Vagina (tissue), 2 donors: ENCODE measurements around the gene OBSCN. TPM values are rescaled to one million over a fixed set of nuclear protein-coding genes. Genes with fewer than 3 reads are reported as not detected.

Source experiments
- DNase-seq, 2 donors: peaks; one replicate each; pipeline ENCODE4 v3.0.0-alpha.2; 2017; ENCODE audit errors: extremely low spot score in 2 of 2
- H3K27ac ChIP-seq: fragments of 200-600 bp; sonication (generic); one replicate; pipeline ENCODE4 v1.5.1; 2019
- H3K27me3 ChIP-seq: fragments of 200-600 bp; sonication (generic); one replicate; pipeline ENCODE4 v1.5.1; 2019
- H3K36me3 ChIP-seq, 2 donors: fragments of 200-600 bp; sonication (generic); one replicate each; pipeline ENCODE4 v1.5.1; 2017 to 2019
- H3K4me1 ChIP-seq: fragments of 200-600 bp; sonication (generic); one replicate; pipeline ENCODE4 v1.5.1; 2019
- H3K4me3 ChIP-seq, 2 donors: fragments of 200-600 bp; sonication (generic); 1 replicate in 1 of 2; 2 replicates in 1 of 2; pipeline ENCODE4 v1.5.1; 2016 to 2019
- H3K9me3 ChIP-seq: fragments of 200-600 bp; sonication (generic); one replicate; pipeline ENCODE4 v1.5.1; 2019
- POLR2A ChIP-seq, 2 donors: fragments of 450-650 bp; IDR thresholded peaks; one replicate each; pipeline ENCODE4 v1.6.1; 2017; ENCODE audit warnings: antibody characterized with exemption in 2 of 2, mild to moderate bottlenecking in 2 of 2, moderate library complexity in 2 of 2
- POLR2AphosphoS5 ChIP-seq, 2 donors: sonication (generic); formaldehyde crosslinking; IDR thresholded peaks; one replicate each; pipeline ENCODE4 v1.9.0; 2017; ENCODE audit warnings: antibody characterized with exemption in 2 of 2, mild to moderate bottlenecking in 2 of 2, low read depth in 1 of 2; ENCODE audit not compliant: insufficient read depth in 1 of 2
- intact Hi-C: fragments of 100-400 bp; cut with DNase I; formaldehyde crosslinking; loops from one replicate; pipeline ENCODE4 v1.15.1; 2023
- total RNA-seq: library from RNA; depleted of rRNA; stranded (reverse); fragments of >200 nt; gene quantifications from one replicate; pipeline ENCODE4 v1.2.3, GENCODE V29; 2016
- TF ChIP-seq, protein P1 (sequence below), 3 experiments: fragments of 450-650 bp in 2 of 3; fragments of 200-600 bp in 1 of 3; sonication (generic) in 1 of 3; IDR thresholded peaks; one replicate each; pipeline ENCODE4 v1.5.1; 2017 to 2019; ENCODE audit warnings: antibody characterized with exemption in 3 of 3, mild to moderate bottlenecking in 2 of 3, moderate library complexity in 2 of 3

The OBSCN gene
- total RNA-seq, 1 donor from 2014 or later = 35.8 TPM

DNA sequence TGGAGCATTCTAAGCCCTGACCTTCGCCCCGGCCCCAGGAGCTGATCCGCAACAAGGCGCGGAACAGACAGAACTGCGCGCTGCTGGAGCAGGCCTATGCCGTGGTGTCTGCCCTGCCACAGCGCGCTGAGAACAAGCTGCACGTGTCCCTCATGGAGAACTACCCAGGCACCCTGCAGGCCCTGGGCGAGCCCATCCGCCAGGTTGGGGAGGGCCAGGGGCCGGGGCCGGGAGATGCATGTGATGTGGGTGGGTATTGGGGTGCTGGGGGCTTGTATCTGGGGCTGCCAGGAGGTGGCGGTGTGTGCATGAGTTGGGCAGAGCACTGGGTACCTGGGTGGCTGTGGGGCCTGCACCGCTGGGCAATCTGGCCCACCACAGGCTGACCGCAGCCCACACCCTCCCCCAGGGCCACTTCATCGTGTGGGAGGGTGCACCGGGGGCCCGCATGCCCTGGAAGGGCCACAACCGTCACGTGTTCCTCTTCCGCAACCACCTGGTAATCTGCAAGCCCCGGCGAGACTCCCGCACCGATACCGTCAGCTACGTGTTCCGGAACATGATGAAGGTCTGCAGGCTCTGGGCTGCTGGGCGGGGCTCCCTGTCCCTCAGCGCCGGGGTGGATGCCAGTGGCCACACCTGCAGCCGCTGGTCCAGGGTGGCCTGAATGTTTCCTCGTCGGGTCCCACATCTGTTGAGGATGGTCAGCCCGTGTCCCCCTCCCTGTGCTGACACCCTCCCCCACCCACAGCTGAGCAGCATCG is 133.0 kb downstream of the OBSCN start:
- Histone ChIP-seq H3K4me3 (no peak overlapping the region), H3K4me1 (no peaks in the 10 kb centered on the region), H3K36me3 (peaks cover 0 to 4% of the 10 kb centered on the region in 2 donors), H3K27me3 (no peaks in the 10 kb centered on the region), H3K27ac (no peak overlapping the region), H3K9me3 (no peaks in the 10 kb centered on the region)
- no peak for DNase-seq
- intact Hi-C loops = no loop called here
- TF ChIP-seq POLR2AphosphoS5 (IDR thresholded peaks at IDR 0.05; ENCODE audit: insufficient read depth in 1 of 2, low read depth in 1 of 2) (no peak), POLR2A (IDR thresholded peaks at IDR 0.05) (no peak)
- TF ChIP-seq, protein P1, sequence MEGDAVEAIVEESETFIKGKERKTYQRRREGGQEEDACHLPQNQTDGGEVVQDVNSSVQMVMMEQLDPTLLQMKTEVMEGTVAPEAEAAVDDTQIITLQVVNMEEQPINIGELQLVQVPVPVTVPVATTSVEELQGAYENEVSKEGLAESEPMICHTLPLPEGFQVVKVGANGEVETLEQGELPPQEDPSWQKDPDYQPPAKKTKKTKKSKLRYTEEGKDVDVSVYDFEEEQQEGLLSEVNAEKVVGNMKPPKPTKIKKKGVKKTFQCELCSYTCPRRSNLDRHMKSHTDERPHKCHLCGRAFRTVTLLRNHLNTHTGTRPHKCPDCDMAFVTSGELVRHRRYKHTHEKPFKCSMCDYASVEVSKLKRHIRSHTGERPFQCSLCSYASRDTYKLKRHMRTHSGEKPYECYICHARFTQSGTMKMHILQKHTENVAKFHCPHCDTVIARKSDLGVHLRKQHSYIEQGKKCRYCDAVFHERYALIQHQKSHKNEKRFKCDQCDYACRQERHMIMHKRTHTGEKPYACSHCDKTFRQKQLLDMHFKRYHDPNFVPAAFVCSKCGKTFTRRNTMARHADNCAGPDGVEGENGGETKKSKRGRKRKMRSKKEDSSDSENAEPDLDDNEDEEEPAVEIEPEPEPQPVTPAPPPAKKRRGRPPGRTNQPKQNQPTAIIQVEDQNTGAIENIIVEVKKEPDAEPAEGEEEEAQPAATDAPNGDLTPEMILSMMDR (IDR thresholded peaks at IDR 0.05) = no peak

DNA sequence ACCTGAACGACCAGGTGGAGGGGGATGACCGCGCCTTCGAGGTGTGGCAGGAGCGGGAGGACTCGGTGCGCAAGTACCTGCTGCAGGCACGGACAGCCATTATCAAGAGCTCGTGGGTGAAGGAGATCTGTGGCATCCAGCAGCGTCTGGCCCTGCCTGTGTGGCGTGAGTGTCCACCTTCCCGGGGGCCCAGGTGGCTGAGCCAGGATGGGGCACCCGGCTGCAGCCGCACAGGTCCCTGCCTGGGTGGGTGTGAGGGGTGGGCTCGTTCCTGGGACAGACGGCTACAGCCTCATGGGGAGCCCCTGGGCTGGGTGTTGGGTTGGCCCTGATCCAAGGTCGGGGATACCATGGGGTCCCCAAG is 133.6 kb downstream of the OBSCN start:
- Histone ChIP-seq H3K4me3 (no peak overlapping the region), H3K27ac (no peak overlapping the region), H3K27me3 (no peaks in the 10 kb centered on the region), H3K36me3 (peaks cover 0 to 4% of the 10 kb centered on the region in 2 donors), H3K4me1 (no peaks in the 10 kb centered on the region), H3K9me3 (no peaks in the 10 kb centered on the region)
- intact Hi-C loops = no loop called here
- TF ChIP-seq POLR2A (IDR thresholded peaks at IDR 0.05) (no peak), POLR2AphosphoS5 (IDR thresholded peaks at IDR 0.05; ENCODE audit: insufficient read depth in 1 of 2, low read depth in 1 of 2) (no peak)
- TF ChIP-seq, protein P1 (IDR thresholded peaks at IDR 0.05) = no peak
- no peak for DNase-seq

DNA sequence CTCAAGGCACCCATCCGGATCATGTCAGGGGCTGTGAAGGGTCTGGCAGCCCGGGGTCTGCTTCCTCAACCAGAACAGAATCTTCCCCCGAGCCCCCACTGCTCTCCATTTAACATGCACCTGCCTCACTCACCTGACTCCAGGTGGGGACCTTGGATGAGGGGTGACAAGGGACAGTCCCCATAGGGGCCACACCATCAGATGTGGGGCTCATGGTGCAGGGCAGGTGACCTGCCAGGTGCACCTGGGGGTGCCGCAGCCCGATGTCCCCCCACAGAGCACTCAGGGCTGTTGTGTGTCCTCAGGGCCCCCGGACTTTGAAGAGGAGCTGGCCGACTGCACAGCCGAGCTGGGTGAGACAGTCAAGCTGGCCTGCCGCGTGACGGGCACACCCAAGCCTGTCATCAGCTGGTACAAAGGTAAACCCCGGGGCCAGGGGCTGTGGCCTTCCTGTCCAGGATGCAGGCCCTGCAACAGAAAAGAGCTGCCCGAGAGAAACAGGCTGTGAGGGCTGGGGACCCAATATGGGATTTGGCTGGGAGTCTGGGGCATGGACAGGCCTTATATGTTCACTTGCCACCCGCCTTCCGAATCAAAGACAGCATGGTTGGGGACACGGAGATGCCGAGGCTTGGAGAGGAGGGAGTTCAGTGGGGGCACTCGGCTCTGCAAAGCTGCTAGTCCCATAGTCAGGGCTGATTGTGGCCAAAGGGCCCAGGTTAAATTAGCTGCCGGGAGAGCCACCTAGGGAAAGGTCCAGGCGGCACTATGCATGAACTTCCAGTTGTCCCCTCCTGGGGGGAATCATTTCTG is 134.2 kb downstream of the OBSCN start:
- H3K9me3 ChIP-seq = no peaks in the 10 kb centered on the region
- H3K27me3 ChIP-seq = no peaks in the 10 kb centered on the region
- TF ChIP-seq POLR2AphosphoS5 (IDR thresholded peaks at IDR 0.05; ENCODE audit: insufficient read depth in 1 of 2, low read depth in 1 of 2) (no peak), POLR2A (IDR thresholded peaks at IDR 0.05) (no peak)
- TF ChIP-seq, protein P1 (IDR thresholded peaks at IDR 0.05) = no peak
- peaks cover 0 to 4% of the 10 kb centered on the region in 2 donors for H3K36me3 ChIP-seq
- no peak overlapping the region for H3K27ac ChIP-seq
- no peaks in the 10 kb centered on the region for H3K4me1 ChIP-seq
- DNase-seq = no peak
- H3K4me3 ChIP-seq = no peak overlapping the region
- intact Hi-C loops = no loop called here

DNA sequence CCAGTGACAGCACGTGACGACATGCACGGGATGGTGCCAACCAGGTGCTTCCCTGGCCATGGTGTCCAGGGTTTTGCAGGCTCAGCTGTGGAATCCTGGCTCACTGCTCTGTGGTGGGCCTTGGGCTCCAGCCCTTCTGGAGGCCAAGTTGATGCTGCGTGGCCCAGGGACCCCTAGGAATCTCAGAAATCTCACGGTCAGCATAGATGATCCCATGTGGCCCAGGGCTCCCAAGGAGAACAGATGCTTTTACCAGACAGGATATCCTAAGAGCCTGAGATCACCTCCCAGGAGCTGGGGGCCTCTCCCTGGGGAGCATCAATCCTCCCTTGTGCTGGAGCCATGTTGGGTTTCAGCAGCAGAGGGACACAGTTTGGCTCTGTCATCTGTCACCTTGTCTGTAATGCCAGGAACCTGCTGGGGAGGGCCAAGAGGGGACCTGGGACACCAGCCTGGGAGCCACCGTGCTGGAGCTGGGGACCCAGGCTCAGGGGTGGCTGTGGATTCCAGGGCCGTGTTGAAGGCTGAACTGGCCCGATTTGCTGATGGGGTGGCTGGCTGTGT is 134.9 kb downstream of the OBSCN start:
- TF ChIP-seq, protein P1 (IDR thresholded peaks at IDR 0.05) = no peak
- TF ChIP-seq POLR2AphosphoS5 (IDR thresholded peaks at IDR 0.05; ENCODE audit: insufficient read depth in 1 of 2, low read depth in 1 of 2) (no peak), POLR2A (IDR thresholded peaks at IDR 0.05) (no peak)
- no peak overlapping the region for H3K27ac ChIP-seq
- intact Hi-C loops = no loop called here
- peaks cover 0 to 4% of the 10 kb centered on the region in 2 donors for H3K36me3 ChIP-seq
- no peaks in the 10 kb centered on the region for H3K4me1 ChIP-seq
- no peaks in the 10 kb centered on the region for H3K27me3 ChIP-seq
- H3K9me3 ChIP-seq = no peaks in the 10 kb centered on the region
- H3K4me3 ChIP-seq = no peak overlapping the region
- DNase-seq = no peak
